Right lung (tissue), 10 donors: ENCODE results near the gene FCRL4. TPM values are rescaled to one million over a fixed set of nuclear protein-coding genes. Genes with fewer than 3 reads are reported as not detected.

ENCODE experiments used
- DNase-seq, 2 donors: peaks; one replicate each; pipeline ENCODE4 v3.0.0-alpha.2; 2013
- long read RNA-seq, 8 donors: transcript quantifications; one replicate each; lab custom pipeline, GENCODE V29; 2026
- polyA plus RNA-seq, 5 donors: library from polyadenylated mRNA; unstranded; fragments of 120-200 nt; gene quantifications; one replicate each; pipeline versions ENCODE4 v1.2.1 to v1.2.3, GENCODE V29; 2013; ENCODE audit warnings: inconsistent platforms in 1 of 5, low replicate concordance in 1 of 5; ENCODE audit not compliant: insufficient read length in 5 of 5, insufficient read depth in 1 of 5

The FCRL4 gene
- not detected for polyA plus RNA-seq
- long read RNA-seq, donor 1: 0 reads
- long read RNA-seq, donor 2: 0 reads
- long read RNA-seq, donor 3: 0 reads
- long read RNA-seq, donor 4: 0 reads
- long read RNA-seq, donor 5: 0 reads
- long read RNA-seq, donor 6: 0 reads
- long read RNA-seq, donor 7: 0 reads
- long read RNA-seq, donor 8: 0 reads

DNA sequence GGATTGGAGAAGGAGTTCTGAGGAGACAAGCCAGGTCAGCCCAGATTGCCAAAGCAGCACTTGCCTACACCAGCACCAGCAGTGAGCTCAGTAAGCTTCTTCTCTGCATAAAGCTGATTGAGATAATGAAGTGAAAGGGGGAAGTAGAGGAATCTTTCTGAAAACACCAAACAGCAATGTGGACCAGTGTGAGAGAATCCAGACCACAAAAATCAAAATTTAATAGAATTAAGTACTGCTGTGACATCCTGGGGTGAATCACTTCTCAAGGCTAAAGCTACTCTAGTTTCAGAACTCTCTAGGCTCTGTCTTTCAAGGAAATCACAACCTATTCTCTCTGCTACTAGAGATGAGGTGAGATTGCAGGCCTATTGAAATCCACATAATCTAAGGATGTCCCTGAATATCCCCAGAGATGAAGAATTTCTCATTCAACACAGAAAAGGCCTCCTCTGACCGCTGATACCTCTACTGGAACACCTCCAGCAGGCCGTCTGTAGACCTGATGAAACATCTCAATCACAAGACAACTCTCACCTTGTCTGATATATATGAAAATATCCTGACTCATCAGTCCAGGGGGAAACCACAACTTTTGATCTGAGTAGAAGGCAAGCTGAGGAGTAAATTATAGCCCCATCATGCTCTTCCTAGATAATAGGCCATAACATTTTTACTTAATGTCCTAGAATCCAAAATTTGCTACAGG, at the start of gene FCRL4:
TSS of gene FCRL4 (minus strand) at position 127 of the 709 bp plus-strand sequence. CDS start 141 bp downstream, outside the sequence.
- no peak for DNase-seq

DNA sequence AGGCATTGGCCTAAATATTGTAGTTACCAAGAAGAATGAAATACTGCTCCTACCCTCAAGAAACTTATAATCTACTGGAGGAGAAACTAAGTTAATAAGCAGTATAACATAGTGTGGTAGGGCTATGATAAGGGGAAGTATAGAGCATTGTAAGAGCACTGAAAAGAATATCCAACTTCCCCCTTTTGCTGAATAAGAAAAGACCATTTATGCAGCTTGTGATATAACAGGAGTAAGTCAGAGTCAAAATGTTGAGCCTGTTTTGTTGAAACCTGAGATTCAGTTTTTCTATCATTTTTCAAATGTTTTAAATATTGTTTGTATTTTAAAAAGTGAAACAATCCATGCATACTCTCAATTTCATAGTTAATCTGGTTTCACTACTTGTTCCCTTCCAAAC, 48.3 kb upstream of the FCRL4 start:
- DNase-seq: no peak

GRCh38 chr1:157641177-157641576, 43.3 kb upstream of the FCRL4 start:
- DNase-seq: no peak

DNA sequence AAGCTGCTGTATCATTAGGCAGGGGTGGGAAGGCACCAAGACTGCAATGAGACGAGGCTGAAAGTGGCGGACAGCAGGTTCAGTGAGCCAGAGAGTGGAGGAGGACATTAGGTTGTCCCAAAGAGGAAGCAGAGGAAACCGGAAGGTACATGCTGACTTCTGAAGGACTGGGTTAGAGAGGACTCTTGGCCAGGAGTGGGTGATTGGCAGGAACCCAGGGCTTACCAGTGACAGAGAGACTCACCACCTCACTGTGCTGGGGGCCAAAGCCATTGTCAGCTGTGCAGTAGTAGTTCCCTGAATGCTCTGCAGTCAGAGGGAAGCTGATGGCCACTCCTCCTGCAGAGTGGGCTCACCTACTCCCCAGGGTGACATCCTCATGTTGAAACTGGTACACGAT, 41.9 kb upstream of the FCRL4 start:
- DNase-seq: no peak

DNA sequence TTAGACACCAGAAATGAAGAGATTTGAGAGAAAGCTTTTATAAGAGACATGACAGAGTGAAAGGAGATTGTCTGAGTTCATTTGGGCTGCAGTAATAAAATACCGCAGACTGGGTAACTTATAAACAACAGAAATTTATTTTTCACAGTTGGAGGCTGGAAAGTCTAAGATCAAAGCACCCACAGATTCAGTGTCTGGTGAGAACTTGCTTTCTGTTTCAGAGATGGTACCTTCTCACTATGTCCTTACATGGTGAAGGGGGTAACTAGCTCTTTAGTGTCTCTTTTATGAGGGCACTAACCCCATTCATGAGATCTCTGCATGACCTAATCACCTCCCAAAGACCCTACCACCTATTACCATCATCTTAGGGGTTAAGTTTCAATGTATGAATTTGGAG, 30.9 kb upstream of the FCRL4 start:
- no peak for DNase-seq

DNA sequence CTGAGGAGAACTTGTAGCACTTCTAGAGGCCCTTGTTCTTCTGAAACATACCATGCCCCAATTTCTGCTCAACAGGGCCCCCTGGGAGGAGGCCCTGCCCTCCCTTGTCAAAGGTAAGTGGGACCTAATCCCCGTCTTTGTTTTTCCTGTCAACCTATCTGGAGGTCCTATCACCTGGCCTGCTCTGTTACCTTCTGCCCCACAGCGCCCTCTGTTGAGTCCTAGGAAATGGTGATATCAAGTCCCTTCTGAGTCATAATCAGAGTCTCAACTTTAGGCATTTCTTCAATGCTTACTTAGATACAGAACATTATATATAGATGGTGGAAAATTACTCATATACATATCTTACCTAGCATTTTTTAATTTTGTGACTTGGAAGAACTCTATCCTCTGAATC, 28.2 kb upstream of the FCRL4 start:
- no peak for DNase-seq

DNA sequence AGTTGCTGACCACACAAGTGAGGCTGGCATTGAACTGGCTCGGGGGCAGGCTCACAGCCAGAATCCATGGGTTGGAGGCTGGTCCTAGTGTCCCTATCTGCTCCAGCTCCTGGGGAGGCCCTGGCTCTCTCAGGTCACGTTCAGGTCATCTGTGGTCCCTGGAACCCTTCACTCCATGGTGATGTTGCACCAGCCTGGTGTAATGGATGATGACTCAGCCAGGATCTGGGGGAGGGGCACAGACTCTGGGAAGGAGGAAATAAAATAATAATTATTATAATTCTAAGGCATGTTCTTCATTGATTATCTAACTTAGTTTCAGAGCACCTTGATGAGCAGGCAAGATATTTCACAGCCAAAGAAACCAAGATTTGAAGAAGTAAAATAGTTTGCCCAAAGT, 26.6 kb upstream of the FCRL4 start:
- no peak for DNase-seq

DNA sequence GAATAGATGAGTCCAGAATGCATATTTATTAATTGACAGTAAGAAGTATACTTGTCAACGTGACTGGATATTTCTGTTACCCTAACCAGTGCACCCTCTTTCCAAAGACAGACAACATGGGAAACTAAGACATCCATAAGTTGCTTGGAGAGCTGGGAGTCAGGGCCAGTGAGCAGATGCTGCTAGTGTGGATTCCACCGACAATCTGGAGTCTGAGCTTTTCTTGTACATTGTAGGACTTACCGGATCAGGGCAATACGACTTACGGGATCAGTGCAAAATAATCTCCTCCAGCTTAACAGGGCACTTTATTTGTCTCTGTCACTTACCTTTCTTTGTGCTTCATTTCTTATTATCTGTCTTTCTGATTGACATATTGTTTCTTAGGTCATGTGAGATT, 24.6 kb upstream of the FCRL4 start:
- DNase-seq: no peak

- no peak for DNase-seq
Observed at GRCh38 chr1:157618190-157618589, 20.3 kb upstream of the FCRL4 start.

DNA sequence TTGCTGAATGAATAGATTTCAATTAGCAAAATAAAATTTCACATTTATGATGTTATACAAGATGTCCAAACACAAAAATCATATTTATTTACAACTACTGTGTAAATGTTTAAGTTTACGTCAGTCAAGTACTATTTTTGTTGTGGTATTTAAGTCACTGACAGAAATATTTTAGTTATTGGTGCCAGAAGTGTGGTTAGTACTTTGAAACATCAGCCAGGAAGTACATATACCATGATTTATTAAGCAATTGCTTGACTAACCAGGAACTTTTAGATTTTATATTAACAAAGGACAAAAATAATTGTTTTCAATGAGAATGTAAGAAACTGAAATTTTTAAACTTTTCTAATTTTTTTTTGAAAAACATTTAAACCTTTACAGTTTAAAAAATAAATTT, 2.4 kb upstream of the FCRL4 start:
- no peak for DNase-seq

- no peak for DNase-seq
Observed at GRCh38 chr1:157596384-157596783, 1.5 kb downstream of the FCRL4 start.

GRCh38 chr1:157595356-157595755, 2.5 kb downstream of the FCRL4 start:
- DNase-seq: no peak

DNA sequence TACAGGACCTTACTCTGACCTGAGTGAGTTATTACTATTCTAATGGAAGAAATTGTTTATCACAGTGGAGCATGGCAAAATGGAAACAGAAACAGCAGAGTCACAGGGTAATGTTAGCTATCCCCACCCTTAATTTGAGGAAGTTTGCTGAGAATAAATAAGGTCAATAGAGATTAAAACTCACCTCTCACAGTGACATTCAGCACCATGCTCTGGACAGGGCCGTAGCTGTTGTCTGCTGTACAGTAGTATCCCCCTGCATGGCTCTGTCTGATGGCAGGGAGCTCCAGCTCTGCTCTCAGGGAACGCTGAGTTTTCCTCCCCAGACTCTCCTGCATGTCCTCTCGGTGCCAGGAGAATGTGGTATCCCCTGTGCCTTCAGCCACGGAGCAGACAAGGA, 11.9 kb downstream of the FCRL4 start:
- no peak for DNase-seq

DNA sequence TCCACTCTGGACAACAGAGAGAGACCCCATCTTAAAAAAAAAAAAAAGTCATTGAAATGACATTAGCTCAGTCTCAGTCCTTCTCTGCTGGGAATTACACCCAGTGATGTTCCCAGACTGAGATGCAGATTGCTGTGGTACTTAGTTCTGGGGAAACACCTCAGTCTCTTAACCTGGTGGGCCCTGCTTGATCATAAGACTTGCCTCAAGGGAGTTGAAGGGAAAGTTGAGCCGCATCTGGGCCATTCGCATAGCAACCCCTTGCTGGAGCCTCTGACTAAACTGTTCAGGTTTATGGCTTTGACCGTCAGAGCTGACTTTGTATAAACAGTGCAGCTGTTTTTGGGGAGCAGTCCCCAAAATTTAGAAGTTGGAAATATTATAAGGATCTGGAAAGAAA, 13.4 kb downstream of the FCRL4 start:
- DNase-seq: no peak

DNA sequence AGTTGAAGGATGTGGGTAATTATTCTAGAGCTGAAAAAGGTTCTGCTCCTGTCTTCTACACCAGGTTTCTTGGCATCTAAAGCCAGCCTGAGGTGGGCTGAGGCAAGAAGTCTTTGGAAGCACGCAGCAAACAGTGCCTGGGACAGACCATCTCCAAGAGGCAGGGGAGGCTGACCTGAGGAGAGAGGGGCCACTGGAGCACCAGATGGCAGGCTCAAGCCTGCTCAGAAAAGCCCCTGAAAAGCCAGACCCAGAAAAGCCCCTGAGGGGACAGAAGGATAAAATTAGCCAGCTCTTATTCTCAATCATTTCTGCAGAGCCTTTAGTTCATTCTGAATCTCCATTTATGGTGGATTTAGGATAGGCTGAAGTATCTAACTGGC, 17.1 kb downstream of the FCRL4 start:
- DNase-seq: no peak

GRCh38 chr1:157580179-157580827, 17.6 kb downstream of the FCRL4 start:
- DNase-seq: peak; percentile 38 to 46

DNA sequence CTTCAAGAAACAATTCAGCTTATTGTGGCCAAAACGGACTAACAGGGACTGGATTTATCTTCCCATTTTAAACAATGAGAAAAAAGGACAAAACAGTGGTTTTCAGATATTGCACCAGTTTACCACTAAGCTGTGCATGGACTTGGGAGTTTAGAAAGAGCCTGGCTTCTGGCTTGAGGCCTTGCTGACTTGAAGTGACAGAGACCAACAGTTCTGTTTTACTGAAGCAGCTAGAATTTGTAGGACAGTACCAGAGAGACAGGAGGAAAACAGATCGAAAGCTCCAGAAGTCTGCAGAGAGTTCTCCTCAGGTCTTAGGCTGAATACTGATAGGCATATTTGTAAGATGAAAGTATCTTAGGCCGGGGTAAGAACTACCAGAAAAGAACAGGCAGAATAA, 20.5 kb downstream of the FCRL4 start:
- DNase-seq: no peak

- no peak for DNase-seq
Observed at GRCh38 chr1:157575744-157576143, 22.1 kb downstream of the FCRL4 start.

- DNase-seq: no peak
Observed at GRCh38 chr1:157574836-157575235, 23.0 kb downstream of the FCRL4 start.

DNA sequence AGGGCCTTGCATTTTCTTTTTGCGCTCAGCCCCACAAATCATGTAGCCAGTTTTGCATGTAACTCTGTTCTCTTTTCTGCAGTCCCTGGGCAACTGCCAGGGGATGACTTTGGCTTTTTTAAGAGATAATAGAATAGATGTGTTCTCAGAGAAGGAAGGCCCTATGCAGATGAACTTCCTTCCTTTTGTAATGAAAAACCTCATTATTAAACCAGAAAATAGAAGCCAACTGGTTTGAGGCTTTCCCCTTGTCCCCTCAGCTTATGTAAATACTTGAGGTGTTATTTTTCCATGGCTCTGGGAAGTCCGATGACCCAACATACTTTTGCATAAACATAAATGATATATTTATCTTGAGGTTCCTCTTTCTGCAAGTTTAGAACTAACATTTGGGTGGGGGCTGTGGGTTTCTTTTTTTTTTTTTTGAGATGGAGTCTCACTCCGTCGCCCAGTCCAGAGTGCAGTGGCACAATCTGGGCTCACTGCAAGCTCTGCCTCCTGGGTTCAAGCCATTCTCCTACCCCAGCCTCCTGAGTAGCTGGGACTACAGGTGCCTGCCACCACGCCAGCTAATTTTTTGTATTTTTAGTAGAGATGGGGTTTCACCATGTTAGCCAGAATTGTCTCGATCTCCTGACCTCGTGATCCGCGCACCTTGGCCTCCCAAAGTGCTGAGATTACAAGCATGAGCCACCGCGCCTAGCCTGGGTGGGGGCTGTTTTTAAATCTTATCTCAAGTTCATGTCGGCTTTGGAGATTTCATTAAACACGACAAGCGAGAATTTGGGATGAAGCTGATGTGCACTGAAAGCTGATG, 31.2 kb downstream of the FCRL4 start:
- DNase-seq: peak in 1 of 2 donors; percentile 0

DNA sequence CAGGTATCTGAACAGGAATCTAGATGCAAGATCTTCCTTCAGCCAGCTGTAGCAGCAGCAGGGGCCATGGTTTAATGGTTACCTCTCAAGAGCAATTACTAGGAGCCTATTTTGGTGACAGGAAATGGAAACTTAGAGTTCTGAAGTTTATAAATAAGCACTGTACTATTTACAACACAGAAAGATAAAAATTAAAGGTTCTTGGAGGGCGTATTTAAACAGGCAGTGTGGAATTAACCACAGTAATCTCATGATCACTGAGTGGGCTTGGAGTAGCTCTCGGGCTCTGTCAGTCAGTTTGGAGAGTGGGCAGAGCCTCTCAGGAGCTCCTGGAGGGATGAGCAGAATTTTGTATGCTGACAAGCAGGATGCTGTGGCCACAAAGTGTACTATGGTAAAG, 35.4 kb downstream of the FCRL4 start:
- no peak for DNase-seq

DNA sequence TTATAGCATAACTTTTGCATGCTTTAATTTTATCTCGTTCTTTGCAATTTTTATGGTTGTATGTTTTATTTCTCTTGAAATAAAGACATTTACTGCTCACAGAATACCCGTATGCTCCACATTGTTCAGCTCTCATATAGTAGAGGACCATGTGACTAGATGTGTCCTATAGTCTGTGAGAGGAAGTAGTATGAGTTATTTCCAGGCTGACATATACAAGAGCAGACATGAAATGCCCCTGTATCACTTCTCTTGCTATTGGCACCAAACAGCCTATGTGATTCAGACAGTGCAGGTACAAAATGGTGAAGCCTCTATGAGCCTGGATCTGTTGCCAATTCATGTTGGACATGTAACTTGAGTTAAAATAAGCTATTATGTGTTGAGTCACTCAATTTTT, 39.8 kb downstream of the FCRL4 start:
- no peak for DNase-seq
